H9 (cell line): ENCODE measurements around the gene C16orf74. TPM values are rescaled to one million over a fixed set of nuclear protein-coding genes. Genes with fewer than 3 reads are reported as not detected.

Experiments
- DNase-seq: peaks from one replicate; pipeline ENCODE4 v3.0.0-alpha.2; 2017
- H2AFZ ChIP-seq: one replicate; pipeline ENCODE4 v1.6.1; 2013; ENCODE audit warnings: mild to moderate bottlenecking, low read length, control low read depth, moderate library complexity
- H2AK5ac ChIP-seq: 2 replicates; pipeline ENCODE4 v1.6.1; 2013; ENCODE audit warnings: low read length, control low read depth, mixed read lengths; ENCODE audit not compliant: insufficient read length
- H2BK120ac ChIP-seq: one replicate; pipeline ENCODE4 v1.6.1; 2013; ENCODE audit warnings: low read depth, mild to moderate bottlenecking, low read length, control low read depth, inconsistent platforms; ENCODE audit not compliant: poor library complexity, severe bottlenecking
- H2BK12ac ChIP-seq: 2 replicates; pipeline ENCODE4 v1.6.1; 2013; ENCODE audit warnings: low read length, control low read depth, mixed read lengths, low read depth; ENCODE audit not compliant: insufficient read length
- H2BK15ac ChIP-seq: 2 replicates; pipeline ENCODE4 v1.6.1; 2013; ENCODE audit warnings: low read depth, low read length, control low read depth
- H2BK20ac ChIP-seq: one replicate; pipeline ENCODE4 v1.6.1; 2013; ENCODE audit warnings: low read depth, mild to moderate bottlenecking, low read length, control low read depth, inconsistent platforms; ENCODE audit not compliant: poor library complexity, severe bottlenecking
- H2BK5ac ChIP-seq: 2 replicates; pipeline ENCODE4 v1.6.1; 2013; ENCODE audit warnings: low read length, control low read depth, mixed read lengths; ENCODE audit not compliant: insufficient read length
- H3K14ac ChIP-seq: 2 replicates; pipeline ENCODE4 v1.6.1; 2013; ENCODE audit warnings: low read length, control low read depth; ENCODE audit not compliant: insufficient read depth
- H3K18ac ChIP-seq: 2 replicates; pipeline ENCODE4 v1.6.1; 2013; ENCODE audit warnings: low read depth, mild to moderate bottlenecking, mixed read lengths, low read length, control low read depth; ENCODE audit not compliant: insufficient read length
- H3K23ac ChIP-seq: 2 replicates; pipeline ENCODE4 v1.6.1; 2013; ENCODE audit warnings: low read length, control low read depth, mixed read lengths, low read depth; ENCODE audit not compliant: insufficient read length
- H3K23me2 ChIP-seq: 2 replicates; pipeline ENCODE4 v1.6.1; 2013; ENCODE audit warnings: low read depth, mild to moderate bottlenecking, mixed read lengths, low read length, control low read depth; ENCODE audit not compliant: insufficient read length, poor library complexity, severe bottlenecking
- H3K27ac ChIP-seq: 2 replicates; pipeline ENCODE4 v1.5.1; 2013; ENCODE audit warnings: low read length, control low read depth, mixed read lengths, low read depth; ENCODE audit not compliant: insufficient read length
- H3K27me3 ChIP-seq: 2 replicates; pipeline ENCODE4 v1.6.1; 2013; ENCODE audit warnings: low read length, control low read depth, inconsistent platforms; ENCODE audit not compliant: insufficient read depth
- H3K4ac ChIP-seq: 2 replicates; pipeline ENCODE4 v1.6.1; 2013; ENCODE audit warnings: low read depth, mild to moderate bottlenecking, control low read depth, inconsistent platforms, low read length, moderate library complexity
- H3K4me1 ChIP-seq: 2 replicates; pipeline ENCODE4 v1.6.1; 2013; ENCODE audit warnings: low read length, control low read depth, inconsistent platforms; ENCODE audit not compliant: insufficient read depth
- H3K4me2 ChIP-seq: 2 replicates; pipeline ENCODE4 v1.6.1; 2013; ENCODE audit warnings: low read length, control low read depth, mixed read lengths; ENCODE audit not compliant: insufficient read length, insufficient read depth
- H3K56ac ChIP-seq: 2 replicates; pipeline ENCODE4 v1.6.1; 2013; ENCODE audit warnings: low read depth, mild to moderate bottlenecking, mixed read lengths, low read length, control low read depth; ENCODE audit not compliant: insufficient read length
- H3K79me1 ChIP-seq: 2 replicates; pipeline ENCODE4 v1.6.1; 2013; ENCODE audit warnings: low read depth, mild to moderate bottlenecking, moderate library complexity, low read length, control low read depth, inconsistent platforms; ENCODE audit not compliant: insufficient read depth, poor library complexity, severe bottlenecking
- H3K79me2 ChIP-seq: 2 replicates; pipeline ENCODE4 v1.6.1; 2013; ENCODE audit warnings: low read length, control low read depth, inconsistent platforms; ENCODE audit not compliant: insufficient read depth
- H3K9ac ChIP-seq: 2 replicates; pipeline ENCODE4 v1.6.1; 2013; ENCODE audit warnings: low read length, control low read depth, mixed read lengths; ENCODE audit not compliant: insufficient read length; ENCODE audit errors: extremely low read depth
- H3K9me3 ChIP-seq: one replicate; pipeline ENCODE4 v1.6.1; 2013; ENCODE audit warnings: low read depth, low read length, inconsistent platforms; ENCODE audit not compliant: control insufficient read depth
- H3T11ph ChIP-seq: one replicate; pipeline ENCODE4 v1.6.1; 2013; ENCODE audit warnings: mild to moderate bottlenecking, low read length, control low read depth, inconsistent platforms
- H4K20me1 ChIP-seq: one replicate; pipeline ENCODE4 v1.6.1; 2013; ENCODE audit not compliant: control insufficient read depth, insufficient read length, insufficient read depth
- H4K5ac ChIP-seq: 2 replicates; pipeline ENCODE4 v1.6.1; 2013; ENCODE audit warnings: low read depth, mild to moderate bottlenecking, mixed read lengths, low read length, control low read depth; ENCODE audit not compliant: insufficient read length
- H4K8ac ChIP-seq: replicated peaks from 2 replicates; pipeline ENCODE4 v1.6.1; 2013; ENCODE audit warnings: low read length, control low read depth, mixed read lengths, low read depth; ENCODE audit not compliant: insufficient read length
- H4K91ac ChIP-seq: 2 replicates; pipeline ENCODE4 v1.6.1; 2013; ENCODE audit warnings: low read depth, mild to moderate bottlenecking, moderate library complexity, mixed read lengths, low read length, control low read depth; ENCODE audit not compliant: insufficient read length
- H3K27ac Mint-ChIP-seq, 3 experiments: 2 replicates in 2 of 3; 3 replicates in 1 of 3; pipeline ENCODE4 v1.8.0; 2020 to 2021; ENCODE audit warnings: mixed read lengths in 3 of 3, mild to moderate bottlenecking in 1 of 3, moderate library complexity in 1 of 3
- H3K27me3 Mint-ChIP-seq: 2 replicates; pipeline ENCODE4 v1.8.0; 2021; ENCODE audit warnings: low read depth, mild to moderate bottlenecking, moderate library complexity, mixed read lengths
- H3K36me3 Mint-ChIP-seq, 3 experiments: 2 replicates in 2 of 3; 3 replicates in 1 of 3; pipeline ENCODE4 v1.8.0; 2020 to 2021; ENCODE audit warnings: low read depth in 3 of 3, mixed read lengths in 3 of 3; ENCODE audit not compliant: insufficient read depth in 1 of 3
- H3K4me1 Mint-ChIP-seq, 2 experiments: 2 replicates each; pipeline ENCODE4 v1.8.0; 2020; ENCODE audit warnings: mixed read lengths in 2 of 2
- H3K4me3 Mint-ChIP-seq, 2 experiments: 2 replicates in 1 of 2; 3 replicates in 1 of 2; pipeline ENCODE4 v1.8.0; 2020 to 2021; ENCODE audit warnings: mild to moderate bottlenecking in 2 of 2, mixed read lengths in 2 of 2, moderate library complexity in 1 of 2
- H3K9me3 Mint-ChIP-seq, 2 experiments: 2 replicates in 1 of 2; 3 replicates in 1 of 2; pipeline ENCODE4 v1.8.0; 2020; ENCODE audit warnings: mild to moderate bottlenecking in 2 of 2, mixed read lengths in 2 of 2, moderate library complexity in 1 of 2
- CTCF ChIP-seq: fragments of 200-600 bp; sonication (generic); conservative IDR thresholded peaks from 3 replicates; pipeline ENCODE4 v1.8.0; 2021; ENCODE audit warnings: antibody characterized with exemption, mild to moderate bottlenecking
- WGBS: extraction: QIAGEN DNeasy Blood & Tissue Kit; methylation state at CpG from one replicate; pipeline ENCODE4 v1.1.7; 2013; ENCODE audit warnings: missing lambda C conversion rate, low lambda C conversion rate, mixed read lengths; ENCODE audit not compliant: insufficient read length; ENCODE audit errors: extremely low coverage; 5-methylcytosine and 5-hydroxymethylcytosine counted together
- total RNA-seq: library from RNA; stranded (reverse); gene quantifications from 2 replicates; pipeline ENCODE4 v1.2.1, GENCODE V29; 2021

The C16orf74 gene
- total RNA-seq, 1 experiment from 2014 or later = 5.6 TPM

DNA sequence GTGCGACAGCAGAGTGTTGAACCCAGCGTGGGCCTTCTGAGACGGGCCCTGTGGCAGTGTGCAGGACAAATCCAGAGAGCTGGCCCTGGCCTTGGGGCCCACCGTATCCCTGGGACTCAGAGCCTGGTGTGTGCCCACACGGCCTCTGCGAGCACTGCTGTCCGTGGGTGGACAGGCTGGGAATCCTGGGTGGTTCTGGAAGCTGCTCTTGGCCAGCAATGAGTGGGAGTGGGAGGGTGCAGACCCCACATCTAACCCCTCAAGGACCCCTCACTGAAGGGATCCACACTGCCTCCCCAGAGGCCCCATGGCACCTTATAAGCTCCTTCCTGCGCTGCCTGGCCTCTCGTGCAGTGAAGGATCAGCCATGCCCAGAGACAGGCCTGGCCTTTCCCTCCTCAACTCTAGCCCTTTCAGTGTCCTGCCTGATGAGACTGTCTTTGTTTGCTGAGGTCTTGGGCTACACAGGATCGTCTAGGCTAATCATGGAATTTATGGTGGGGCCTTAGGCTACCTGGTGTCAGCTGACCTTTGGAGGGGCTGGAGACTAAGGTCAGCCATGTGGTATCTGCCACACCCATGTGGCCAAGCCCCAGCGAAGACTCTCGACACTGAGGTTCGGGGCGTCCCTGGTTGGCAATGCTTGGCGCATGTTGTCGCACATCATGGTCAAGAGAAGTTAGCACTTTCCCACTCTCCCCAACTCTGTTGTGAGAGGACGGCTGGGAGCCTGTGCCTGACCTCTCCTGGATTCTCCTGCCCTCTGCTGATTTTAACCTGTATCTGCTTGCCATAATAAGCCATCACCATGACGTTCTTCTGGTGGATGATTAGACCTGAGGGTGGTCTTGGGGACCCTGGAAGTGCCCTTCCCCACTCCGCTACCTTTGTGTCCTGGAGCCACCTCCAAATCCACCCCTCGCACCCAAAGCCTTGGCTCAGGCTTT, 45.7 kb downstream of the C16orf74 start:
- no peaks in the 10 kb centered on the region for H3K79me2 ChIP-seq
- H3K4ac ChIP-seq = no peak overlapping the region
- no CpG with 5 or more reads among the region's 20 CpGs for WGBS
- no peaks in the 10 kb centered on the region for H3K9me3 Mint-ChIP-seq
- no peak for DNase-seq
- H2BK5ac ChIP-seq = no peak overlapping the region
- H2BK12ac ChIP-seq = no peak overlapping the region
- H4K8ac ChIP-seq = no peak overlapping the region
- no peak overlapping the region for H3T11ph ChIP-seq
- no peak overlapping the region; a peak in 1 of 7 replicates for H3K27ac Mint-ChIP-seq
- no peaks in the 10 kb centered on the region for H4K20me1 ChIP-seq
- H3K9ac ChIP-seq = no peak overlapping the region
- no peaks in the 10 kb centered on the region for H3K9me3 ChIP-seq
- no peak overlapping the region for H2BK15ac ChIP-seq
- 0 out of 3 replicates have a peak, but pooled peaks have one; percentile 10 for TF ChIP-seq CTCF
- H3K27me3 ChIP-seq = no peaks in the 10 kb centered on the region
- H2BK20ac ChIP-seq = no peak overlapping the region
- peaks cover 0 to 1% of the 10 kb centered on the region in 2 experiments; a peak in 2 of 4 replicates for H3K4me1 Mint-ChIP-seq
- H3K18ac ChIP-seq = no peak overlapping the region
- no peak overlapping the region for H3K56ac ChIP-seq
- H2BK120ac ChIP-seq = no peak overlapping the region
- no peak overlapping the region for H3K4me2 ChIP-seq
- H4K91ac ChIP-seq = no peak overlapping the region
- no peaks in the 10 kb centered on the region for H3K36me3 Mint-ChIP-seq
- no peak overlapping the region for H3K14ac ChIP-seq
- H3K4me1 ChIP-seq = no peaks in the 10 kb centered on the region
- no peak overlapping the region for H4K5ac ChIP-seq
- H3K4me3 Mint-ChIP-seq = no peak overlapping the region
- no peak overlapping the region for H3K23ac ChIP-seq
- no peaks in the 10 kb centered on the region for H3K23me2 ChIP-seq
- H2AK5ac ChIP-seq = no peak overlapping the region
- H3K27me3 Mint-ChIP-seq = peaks cover 9% of the 10 kb centered on the region
- no peak overlapping the region for H2AFZ ChIP-seq
- H3K79me1 ChIP-seq = no peaks in the 10 kb centered on the region
- H3K27ac ChIP-seq = no peak overlapping the region
